ENCODE results near the gene DPYSL5.

Gene DPYSL5

DNA sequence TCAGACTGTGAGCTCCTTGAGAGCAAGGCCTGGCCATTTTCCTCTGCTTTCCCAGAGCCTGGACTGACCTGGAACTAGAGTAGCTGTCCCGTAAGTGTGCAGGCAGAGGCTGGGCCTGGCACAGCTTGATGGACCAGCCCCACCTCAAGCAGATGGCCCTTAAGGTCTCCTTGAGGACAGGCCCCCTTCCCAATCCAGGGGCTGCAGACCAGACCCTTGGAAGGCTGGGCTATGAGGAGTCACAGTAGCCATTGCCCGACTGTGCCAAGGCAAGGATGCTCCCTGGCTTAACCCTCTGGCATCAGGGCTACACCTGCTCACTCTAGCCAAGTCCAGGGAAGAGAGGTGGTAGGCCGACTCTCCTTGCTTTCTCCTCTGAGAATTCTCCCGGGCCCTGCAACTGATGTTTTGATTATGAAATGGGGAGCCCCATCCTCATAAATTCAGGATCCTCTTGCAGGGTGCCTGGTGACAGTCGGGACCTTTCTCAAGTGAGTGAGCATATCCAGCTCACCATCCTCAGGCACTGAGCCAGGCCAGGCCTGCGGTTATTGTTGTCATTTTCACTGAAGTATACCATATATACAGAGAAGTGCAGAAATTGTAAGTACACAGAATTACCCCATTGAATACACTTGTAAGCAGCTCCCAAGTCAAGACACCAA, 51.7 kb downstream of the DPYSL5 start:
- Histone ChIP-seq H3K27me3 (replicated peaks; ENCODE audit: control insufficient read depth, insufficient read depth, low read length) (no peaks in the 10 kb centered on the region; the same call in 1 of the 2 replicates), H3K36me3 (ENCODE audit: control insufficient read depth, insufficient read depth, low read length) (no peaks in the 10 kb centered on the region)

DNA sequence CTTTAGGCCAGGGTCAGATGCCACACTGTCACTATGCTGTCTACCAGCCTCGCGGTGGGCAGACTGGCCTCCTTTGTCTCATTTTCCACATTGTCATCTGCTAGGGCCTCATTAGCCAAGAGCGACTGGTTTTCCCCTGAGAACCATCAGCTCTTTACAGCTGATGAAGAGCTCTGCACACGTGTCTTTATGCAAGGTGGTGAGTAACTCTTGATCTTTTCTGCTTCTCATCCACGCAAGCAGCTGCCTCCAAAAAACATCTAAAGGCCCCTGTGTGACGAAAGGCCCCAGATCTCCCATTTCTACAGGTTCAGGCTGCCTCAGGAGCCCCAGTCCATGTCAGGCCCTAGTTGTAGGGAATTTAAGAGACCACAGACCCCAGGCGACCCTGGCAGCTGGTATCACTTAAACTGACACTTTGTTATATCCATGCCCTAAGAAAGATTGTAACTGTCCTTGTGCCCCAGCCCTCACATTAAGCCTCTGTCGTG, 52.9 kb downstream of the DPYSL5 start:
- TF ChIP-seq, protein P1, sequence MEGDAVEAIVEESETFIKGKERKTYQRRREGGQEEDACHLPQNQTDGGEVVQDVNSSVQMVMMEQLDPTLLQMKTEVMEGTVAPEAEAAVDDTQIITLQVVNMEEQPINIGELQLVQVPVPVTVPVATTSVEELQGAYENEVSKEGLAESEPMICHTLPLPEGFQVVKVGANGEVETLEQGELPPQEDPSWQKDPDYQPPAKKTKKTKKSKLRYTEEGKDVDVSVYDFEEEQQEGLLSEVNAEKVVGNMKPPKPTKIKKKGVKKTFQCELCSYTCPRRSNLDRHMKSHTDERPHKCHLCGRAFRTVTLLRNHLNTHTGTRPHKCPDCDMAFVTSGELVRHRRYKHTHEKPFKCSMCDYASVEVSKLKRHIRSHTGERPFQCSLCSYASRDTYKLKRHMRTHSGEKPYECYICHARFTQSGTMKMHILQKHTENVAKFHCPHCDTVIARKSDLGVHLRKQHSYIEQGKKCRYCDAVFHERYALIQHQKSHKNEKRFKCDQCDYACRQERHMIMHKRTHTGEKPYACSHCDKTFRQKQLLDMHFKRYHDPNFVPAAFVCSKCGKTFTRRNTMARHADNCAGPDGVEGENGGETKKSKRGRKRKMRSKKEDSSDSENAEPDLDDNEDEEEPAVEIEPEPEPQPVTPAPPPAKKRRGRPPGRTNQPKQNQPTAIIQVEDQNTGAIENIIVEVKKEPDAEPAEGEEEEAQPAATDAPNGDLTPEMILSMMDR (IDR thresholded peaks at IDR 0.05; ENCODE audit: insufficient read depth, low read length, poor library complexity, severe bottlenecking): no peak
- DNase-seq (ENCODE audit: extremely low read depth, insufficient read length): no peak
- no peaks in the 10 kb centered on the region for H3K36me3 ChIP-seq (ENCODE audit: control insufficient read depth, insufficient read depth, low read length)
- H3K4me3 ChIP-seq (replicated peaks; ENCODE audit: low read depth, low read length): no peak overlapping the region
- H3K27me3 ChIP-seq (replicated peaks; ENCODE audit: control insufficient read depth, insufficient read depth, low read length): no peaks in the 10 kb centered on the region; the same call in 1 of the 2 replicates

More for the DNA sequence above, 51.7 kb downstream of the DPYSL5 start:
- H3K4me3 ChIP-seq (replicated peaks; ENCODE audit: low read depth, low read length): no peak overlapping the region
- TF ChIP-seq, protein P1 (IDR thresholded peaks at IDR 0.05; ENCODE audit: insufficient read depth, low read length, poor library complexity, severe bottlenecking): no peak
- DNase-seq (ENCODE audit: extremely low read depth, insufficient read length): no peak

DNA sequence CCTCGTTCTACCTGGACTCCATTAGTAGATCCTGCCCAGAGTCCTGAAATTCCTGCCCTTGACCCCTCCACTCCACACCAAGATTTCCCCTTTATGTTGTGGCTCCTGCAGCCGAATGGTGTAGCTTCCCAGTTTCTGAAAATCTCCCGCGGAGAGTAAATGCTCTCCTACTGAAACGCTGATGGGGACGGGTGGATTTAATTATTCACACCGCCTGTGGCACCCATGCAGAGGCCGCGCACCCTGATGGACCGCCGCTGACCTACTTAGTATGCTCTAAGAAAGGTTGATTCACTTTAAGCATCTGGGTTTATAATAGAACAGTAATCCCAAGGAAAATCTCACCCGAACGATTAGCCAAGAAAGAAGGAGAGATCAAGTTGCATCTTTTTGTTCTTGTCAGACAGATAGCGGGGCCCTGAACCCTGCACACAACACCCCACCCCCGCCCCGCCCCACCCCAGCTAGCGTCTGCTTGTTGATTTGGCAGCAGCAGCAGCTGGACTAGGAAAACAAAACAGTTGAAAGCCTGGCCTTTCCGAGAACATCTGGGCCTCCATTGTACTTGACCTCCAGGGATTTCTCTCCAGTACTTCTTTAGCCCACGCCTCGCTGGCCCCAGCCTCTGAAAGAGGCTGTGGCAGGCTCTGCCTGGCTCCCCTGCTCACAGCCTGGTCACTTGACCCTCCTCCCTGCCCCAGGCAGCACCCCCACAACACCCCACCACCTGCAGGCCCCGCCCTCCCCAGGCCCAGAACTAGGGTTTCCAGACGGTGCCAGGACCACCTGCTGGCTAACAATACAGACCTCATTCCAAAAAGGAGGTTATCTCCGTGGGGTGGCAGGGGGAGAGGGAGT, 53.6 kb downstream of the DPYSL5 start:
- Histone ChIP-seq H3K27me3 (replicated peaks; ENCODE audit: control insufficient read depth, insufficient read depth, low read length) (no peaks in the 10 kb centered on the region; the same call in 1 of the 2 replicates), H3K4me3 (replicated peaks; ENCODE audit: low read depth, low read length) (no peak overlapping the region), H3K36me3 (ENCODE audit: control insufficient read depth, insufficient read depth, low read length) (no peaks in the 10 kb centered on the region)
- TF ChIP-seq, protein P1 (IDR thresholded peaks at IDR 0.05; ENCODE audit: insufficient read depth, low read length, poor library complexity, severe bottlenecking): no peak
- DNase-seq (ENCODE audit: extremely low read depth, insufficient read length): no peak

DNA sequence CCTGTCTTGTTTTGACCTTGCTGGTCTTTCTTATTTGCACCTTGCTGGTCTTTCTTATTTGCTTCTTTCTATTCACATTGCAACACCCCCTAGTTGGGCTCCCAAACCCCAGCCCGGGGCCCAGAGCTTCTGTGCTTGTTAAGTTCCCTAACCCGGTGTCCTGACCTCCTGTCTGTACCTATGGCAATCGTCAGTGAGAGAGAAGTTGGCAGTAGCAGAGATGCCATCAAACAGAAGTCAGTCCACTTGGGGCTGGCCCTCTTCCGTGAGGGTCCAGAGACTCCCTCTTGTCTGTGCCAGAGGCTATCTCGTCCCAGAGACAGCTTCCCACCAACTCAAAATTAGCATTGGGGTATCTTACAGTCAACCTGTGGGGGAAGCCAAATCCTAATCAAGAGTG, 55.7 kb downstream of the DPYSL5 start:
- no peaks in the 10 kb centered on the region for H3K27me3 ChIP-seq (replicated peaks; ENCODE audit: control insufficient read depth, insufficient read depth, low read length)
- DNase-seq (ENCODE audit: extremely low read depth, insufficient read length): no peak
- TF ChIP-seq, protein P1 (IDR thresholded peaks at IDR 0.05; ENCODE audit: insufficient read depth, low read length, poor library complexity, severe bottlenecking): no peak
- no peaks in the 10 kb centered on the region for H3K36me3 ChIP-seq (ENCODE audit: control insufficient read depth, insufficient read depth, low read length)
- H3K4me3 ChIP-seq (replicated peaks; ENCODE audit: low read depth, low read length): no peak overlapping the region

DNA sequence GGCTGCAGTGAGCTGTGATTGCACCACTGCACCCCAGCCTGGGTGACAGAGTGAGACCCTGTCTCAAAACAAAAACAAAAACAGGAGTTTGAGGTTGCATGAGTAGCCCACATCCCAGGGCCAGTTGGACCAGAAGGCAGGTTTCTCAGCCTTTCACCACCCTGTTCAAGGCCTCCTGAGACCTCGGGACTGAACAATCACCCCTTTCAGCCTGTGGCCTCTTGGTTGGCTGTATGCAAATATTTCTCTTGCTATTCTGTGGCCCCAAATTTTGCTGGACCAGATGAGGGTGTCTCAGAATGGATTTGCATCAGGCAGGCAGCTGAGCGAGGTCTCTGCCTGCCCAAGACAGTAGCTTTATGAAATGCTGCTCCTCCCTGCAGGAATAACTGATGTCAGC, 56.9 kb downstream of the DPYSL5 start:
- TF ChIP-seq, protein P1 (IDR thresholded peaks at IDR 0.05; ENCODE audit: insufficient read depth, low read length, poor library complexity, severe bottlenecking): no peak
- DNase-seq (ENCODE audit: extremely low read depth, insufficient read length): no peak
- Histone ChIP-seq H3K27me3 (replicated peaks; ENCODE audit: control insufficient read depth, insufficient read depth, low read length) (no peaks in the 10 kb centered on the region), H3K36me3 (ENCODE audit: control insufficient read depth, insufficient read depth, low read length) (no peaks in the 10 kb centered on the region), H3K4me3 (replicated peaks; ENCODE audit: low read depth, low read length) (no peak overlapping the region)
